ENCODE results near the gene SCYL1. TPM values are rescaled to one million over a fixed set of nuclear protein-coding genes. Genes with fewer than 3 reads are reported as not detected.
A peak's percentile ranks its signal among the peaks of the same experiment; 100 is the strongest.

SCYL1 gene
- polyA plus RNA-seq, 1 donor (not counting 4 experiments of a cell fraction or from before 2014, with no cell fraction given): 31.3 TPM

DNA sequence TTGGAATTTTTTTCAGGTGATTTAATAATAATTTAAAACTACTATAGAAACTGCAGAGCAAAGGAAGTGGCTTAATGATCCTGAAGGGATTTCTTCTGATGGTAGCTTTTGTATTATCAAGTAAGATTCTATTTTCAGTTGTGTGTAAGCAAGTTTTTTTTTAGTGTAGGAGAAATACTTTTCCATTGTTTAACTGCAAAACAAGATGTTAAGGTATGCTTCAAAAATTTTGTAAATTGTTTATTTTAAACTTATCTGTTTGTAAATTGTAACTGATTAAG, 22.7 kb upstream of the SCYL1 start:
- Histone ChIP-seq H3K4me1 (ENCODE audit: control insufficient read depth, extremely low read depth, insufficient read depth, low read length) (peaks cover 23% of the 10 kb centered on the region), H3K4me2 (ENCODE audit: control insufficient read depth, extremely low read depth, insufficient read depth, low read depth, low read length) (peak overlapping the region; percentile 100), H4K20me1 (ENCODE audit: control insufficient read depth, extremely low read depth, insufficient read depth, low read length) (peaks cover 48% of the 10 kb centered on the region), H3K9me3 (ENCODE audit: control insufficient read depth, low read depth, low read length) (no peaks in the 10 kb centered on the region), H3K36me3 (ENCODE audit: control insufficient read depth in 2 of 2, extremely low read depth in 1 of 2, insufficient read depth in 2 of 2, low read length in 2 of 2) (peaks cover 6 to 46% of the 10 kb centered on the region in 2 experiments), H3K4me3 (ENCODE audit: control insufficient read depth in 2 of 3, extremely low read depth in 1 of 3, insufficient read depth in 2 of 3, low read depth in 1 of 3, low read length in 3 of 3) (peak overlapping the region; percentile 48 to 99 (median 94)), H3K27ac (ENCODE audit: control insufficient read depth, insufficient read depth, low read length) (peak overlapping the region; percentile 100), H3K9me1 (ENCODE audit: control insufficient read depth, extremely low read depth, insufficient read depth, low read length) (no peaks in the 10 kb centered on the region), H2AFZ (ENCODE audit: control insufficient read depth, low read length) (no peak overlapping the region), H3K27me3 (ENCODE audit: control insufficient read depth, extremely low read depth, insufficient read depth, low read length) (no peaks in the 10 kb centered on the region), H3K79me2 (ENCODE audit: control insufficient read depth, insufficient read depth, low read length) (peaks cover 74% of the 10 kb centered on the region), H3K9ac (ENCODE audit: control insufficient read depth, extremely low read depth, insufficient read depth, low read length) (peak overlapping the region; percentile 98)
- TF ChIP-seq EZH2 (IDR thresholded peaks at IDR 0.05; ENCODE audit: low read length): no peak
- TF ChIP-seq, protein P1, sequence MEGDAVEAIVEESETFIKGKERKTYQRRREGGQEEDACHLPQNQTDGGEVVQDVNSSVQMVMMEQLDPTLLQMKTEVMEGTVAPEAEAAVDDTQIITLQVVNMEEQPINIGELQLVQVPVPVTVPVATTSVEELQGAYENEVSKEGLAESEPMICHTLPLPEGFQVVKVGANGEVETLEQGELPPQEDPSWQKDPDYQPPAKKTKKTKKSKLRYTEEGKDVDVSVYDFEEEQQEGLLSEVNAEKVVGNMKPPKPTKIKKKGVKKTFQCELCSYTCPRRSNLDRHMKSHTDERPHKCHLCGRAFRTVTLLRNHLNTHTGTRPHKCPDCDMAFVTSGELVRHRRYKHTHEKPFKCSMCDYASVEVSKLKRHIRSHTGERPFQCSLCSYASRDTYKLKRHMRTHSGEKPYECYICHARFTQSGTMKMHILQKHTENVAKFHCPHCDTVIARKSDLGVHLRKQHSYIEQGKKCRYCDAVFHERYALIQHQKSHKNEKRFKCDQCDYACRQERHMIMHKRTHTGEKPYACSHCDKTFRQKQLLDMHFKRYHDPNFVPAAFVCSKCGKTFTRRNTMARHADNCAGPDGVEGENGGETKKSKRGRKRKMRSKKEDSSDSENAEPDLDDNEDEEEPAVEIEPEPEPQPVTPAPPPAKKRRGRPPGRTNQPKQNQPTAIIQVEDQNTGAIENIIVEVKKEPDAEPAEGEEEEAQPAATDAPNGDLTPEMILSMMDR (optimal IDR thresholded peaks at IDR 0.05 in 1 of 3, IDR thresholded peaks at IDR 0.05 in 1 of 3, conservative IDR thresholded peaks at IDR 0.05 in 1 of 3; ENCODE audit: extremely low read depth in 1 of 3, insufficient read depth in 2 of 3, low read length in 3 of 3): no peak
- dilution Hi-C loops (cut with MboI; ENCODE audit: extremely low pct_ligation_motif_present, low sequenced_read_pairs): no loop called here
- no peak for FAIRE-seq
- no peak for DNase-seq (ENCODE audit: low read depth, low spot score)

DNA sequence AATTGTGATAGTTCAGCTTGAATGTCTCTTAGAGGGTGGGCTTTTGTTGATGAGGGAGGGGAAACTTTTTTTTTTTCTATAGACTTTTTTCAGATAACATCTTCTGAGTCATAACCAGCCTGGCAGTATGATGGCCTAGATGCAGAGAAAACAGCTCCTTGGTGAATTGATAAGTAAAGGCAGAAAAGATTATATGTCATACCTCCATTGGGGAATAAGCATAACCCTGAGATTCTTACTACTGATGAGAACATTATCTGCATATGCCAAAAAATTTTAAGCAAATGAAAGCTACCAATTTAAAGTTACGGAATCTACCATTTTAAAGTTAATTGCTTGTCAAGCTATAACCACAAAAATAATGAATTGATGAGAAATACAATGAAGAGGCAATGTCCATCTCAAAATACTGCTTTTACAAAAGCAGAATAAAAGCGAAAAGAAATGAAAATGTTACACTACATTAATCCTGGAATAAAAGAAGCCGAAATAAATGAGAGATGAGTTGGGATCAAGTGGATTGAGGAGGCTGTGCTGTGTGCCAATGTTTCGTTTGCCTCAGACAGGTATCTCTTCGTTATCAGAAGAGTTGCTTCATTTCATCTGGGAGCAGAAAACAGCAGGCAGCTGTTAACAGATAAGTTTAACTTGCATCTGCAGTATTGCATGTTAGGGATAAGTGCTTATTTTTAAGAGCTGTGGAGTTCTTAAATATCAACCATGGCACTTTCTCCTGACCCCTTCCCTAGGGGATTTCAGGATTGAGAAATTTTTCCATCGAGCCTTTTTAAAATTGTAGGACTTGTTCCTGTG, 22.1 kb upstream of the SCYL1 start:
- Histone ChIP-seq H3K4me2 (ENCODE audit: control insufficient read depth, extremely low read depth, insufficient read depth, low read depth, low read length) (peak overlapping the region; percentile 100), H3K9me1 (ENCODE audit: control insufficient read depth, extremely low read depth, insufficient read depth, low read length) (no peaks in the 10 kb centered on the region), H2AFZ (ENCODE audit: control insufficient read depth, low read length) (no peak overlapping the region), H3K79me2 (ENCODE audit: control insufficient read depth, insufficient read depth, low read length) (peaks cover 72% of the 10 kb centered on the region), H3K9me3 (ENCODE audit: control insufficient read depth, low read depth, low read length) (no peaks in the 10 kb centered on the region), H3K27ac (ENCODE audit: control insufficient read depth, insufficient read depth, low read length) (peak overlapping the region; percentile 100), H3K27me3 (ENCODE audit: control insufficient read depth, extremely low read depth, insufficient read depth, low read length) (no peaks in the 10 kb centered on the region), H3K4me3 (ENCODE audit: control insufficient read depth in 2 of 3, extremely low read depth in 1 of 3, insufficient read depth in 2 of 3, low read depth in 1 of 3, low read length in 3 of 3) (peak overlapping the region; percentile 48 to 99 (median 94)), H3K9ac (ENCODE audit: control insufficient read depth, extremely low read depth, insufficient read depth, low read length) (peak overlapping the region; percentile 98), H3K4me1 (ENCODE audit: control insufficient read depth, extremely low read depth, insufficient read depth, low read length) (peaks cover 24% of the 10 kb centered on the region), H4K20me1 (ENCODE audit: control insufficient read depth, extremely low read depth, insufficient read depth, low read length) (peaks cover 48% of the 10 kb centered on the region), H3K36me3 (ENCODE audit: control insufficient read depth in 2 of 2, extremely low read depth in 1 of 2, insufficient read depth in 2 of 2, low read length in 2 of 2) (peaks cover 6 to 46% of the 10 kb centered on the region in 2 experiments)
- dilution Hi-C loops (cut with MboI; ENCODE audit: extremely low pct_ligation_motif_present, low sequenced_read_pairs): no loop called here
- DNase-seq (ENCODE audit: low read depth, low spot score) (no peak), FAIRE-seq (no peak)
- no peak for TF ChIP-seq EZH2 (IDR thresholded peaks at IDR 0.05; ENCODE audit: low read length)
- TF ChIP-seq, protein P1 (optimal IDR thresholded peaks at IDR 0.05 in 1 of 3, IDR thresholded peaks at IDR 0.05 in 1 of 3, conservative IDR thresholded peaks at IDR 0.05 in 1 of 3; ENCODE audit: extremely low read depth in 1 of 3, insufficient read depth in 2 of 3, low read length in 3 of 3): no peak
